Measurements from ENCODE around the gene SH3BP1. TPM values are rescaled to one million over a fixed set of nuclear protein-coding genes. Genes with fewer than 3 reads are reported as not detected.

The SH3BP1 gene
- total RNA-seq, 1 donor from 2014 or later = 4.3 TPM

GRCh38 chr22:37611207-37611606 lies 28.3 kb upstream of the SH3BP1 start:
- DNase-seq (ENCODE audit: extremely low read depth, low read depth, low spot score) = no peak

- no peak for DNase-seq (ENCODE audit: extremely low read depth, low read depth, low spot score)
Observed at GRCh38 chr22:37616201-37617083, 23.0 kb upstream of the SH3BP1 start.

GRCh38 chr22:37617431-37617830 lies 22.0 kb upstream of the SH3BP1 start:
- no peak for DNase-seq (ENCODE audit: extremely low read depth, low read depth, low spot score)

GRCh38 chr22:37618072-37618656 lies 21.3 kb upstream of the SH3BP1 start:
- no peak for DNase-seq (ENCODE audit: extremely low read depth, low read depth, low spot score)

GRCh38 chr22:37618674-37619073 lies 20.8 kb upstream of the SH3BP1 start:
- no peak for DNase-seq (ENCODE audit: extremely low read depth, low read depth, low spot score)

GRCh38 chr22:37619991-37620390 lies 19.5 kb upstream of the SH3BP1 start:
- no peak for DNase-seq (ENCODE audit: extremely low read depth, low read depth, low spot score)

GRCh38 chr22:37621352-37621860 lies 18.1 kb upstream of the SH3BP1 start:
- DNase-seq (ENCODE audit: extremely low read depth, low read depth, low spot score) = no peak

GRCh38 chr22:37623075-37624016 lies 16.1 kb upstream of the SH3BP1 start:
- no peak for DNase-seq (ENCODE audit: extremely low read depth, low read depth, low spot score)

- DNase-seq (ENCODE audit: extremely low read depth, low read depth, low spot score) = no peak
Observed at GRCh38 chr22:37624017-37624365, 15.5 kb upstream of the SH3BP1 start.

- DNase-seq (ENCODE audit: extremely low read depth, low read depth, low spot score) = no peak
Observed at GRCh38 chr22:37624876-37625275, 14.6 kb upstream of the SH3BP1 start.

- DNase-seq (ENCODE audit: extremely low read depth, low read depth, low spot score) = no peak
Observed at GRCh38 chr22:37625737-37626136, 13.7 kb upstream of the SH3BP1 start.

GRCh38 chr22:37626144-37626543 lies 13.3 kb upstream of the SH3BP1 start:
- no peak for DNase-seq (ENCODE audit: extremely low read depth, low read depth, low spot score)

- DNase-seq (ENCODE audit: extremely low read depth, low read depth, low spot score) = no peak
Observed at GRCh38 chr22:37626556-37627075, 12.9 kb upstream of the SH3BP1 start.

GRCh38 chr22:37627121-37627520 lies 12.3 kb upstream of the SH3BP1 start:
- DNase-seq (ENCODE audit: extremely low read depth, low read depth, low spot score) = no peak

- DNase-seq (ENCODE audit: extremely low read depth, low read depth, low spot score) = no peak
Observed at GRCh38 chr22:37627545-37627944, 11.9 kb upstream of the SH3BP1 start.

GRCh38 chr22:37628830-37629229 lies 10.6 kb upstream of the SH3BP1 start:
- no peak for DNase-seq (ENCODE audit: extremely low read depth, low read depth, low spot score)

- no peak for DNase-seq (ENCODE audit: extremely low read depth, low read depth, low spot score)
Observed at GRCh38 chr22:37629928-37630327, 9.5 kb upstream of the SH3BP1 start.

GRCh38 chr22:37630839-37631435 lies 8.5 kb upstream of the SH3BP1 start:
- DNase-seq (ENCODE audit: extremely low read depth, low read depth, low spot score) = no peak

GRCh38 chr22:37631448-37632173 lies 7.9 kb upstream of the SH3BP1 start:
- no peak for DNase-seq (ENCODE audit: extremely low read depth, low read depth, low spot score)
